Sigmoid colon (tissue), 7 donors: Measurements from ENCODE around the gene CDSN. TPM values are rescaled to one million over a fixed set of nuclear protein-coding genes. Genes with fewer than 3 reads are reported as not detected.

Experiments used
- DNase-seq: peaks from one replicate; pipeline ENCODE4 v3.0.0-alpha.2; 2019
- H3K27ac ChIP-seq, 4 donors: fragments of 200-600 bp; sonication (generic); one replicate each; pipeline ENCODE4 v1.5.1; 2016 to 2019; ENCODE audit warnings: mild to moderate bottlenecking in 1 of 4
- H3K27me3 ChIP-seq, 3 donors: fragments of 200-600 bp; sonication (generic); one replicate each; pipeline ENCODE4 v1.5.1; 2019; ENCODE audit warnings: mild to moderate bottlenecking in 1 of 3
- H3K36me3 ChIP-seq, 4 donors: fragments of 200-600 bp; sonication (generic); one replicate each; pipeline ENCODE4 v1.5.1; 2016 to 2019
- H3K4me1 ChIP-seq, 4 donors: fragments of 200-600 bp; sonication (generic); one replicate each; pipeline ENCODE4 v1.5.1; 2017 to 2019
- H3K4me3 ChIP-seq, 4 donors: fragments of 200-600 bp; sonication (generic); one replicate each; pipeline ENCODE4 v1.5.1; 2017 to 2019; ENCODE audit warnings: mild to moderate bottlenecking in 2 of 4, moderate library complexity in 1 of 4
- H3K9me3 ChIP-seq, 4 donors: fragments of 200-600 bp in 3 of 4; sonication (generic) in 3 of 4; one replicate each; pipeline versions ENCODE4 v1.5.1 to v1.6.1; 2013 to 2019
- CTCF ChIP-seq, 4 experiments: fragments of 450-650 bp in 3 of 4; fragments of 200-600 bp in 1 of 4; IDR thresholded peaks; one replicate each; pipeline ENCODE4 v1.5.1; 2016 to 2019; ENCODE audit warnings: antibody characterized with exemption in 4 of 4, mild to moderate bottlenecking in 3 of 4, moderate library complexity in 2 of 4
- EP300 ChIP-seq, 4 donors: sonication (generic); formaldehyde crosslinking; IDR thresholded peaks; one replicate each; pipeline ENCODE4 v1.6.1; 2017; ENCODE audit warnings: antibody characterized with exemption in 4 of 4
- POLR2A ChIP-seq, 2 donors: fragments of 450-650 bp; IDR thresholded peaks; one replicate each; pipeline ENCODE4 v1.6.1; 2016; ENCODE audit warnings: antibody characterized with exemption in 2 of 2, mild to moderate bottlenecking in 2 of 2, moderate library complexity in 2 of 2
- POLR2AphosphoS5 ChIP-seq, 4 donors: sonication (generic); formaldehyde crosslinking; IDR thresholded peaks; one replicate each; pipeline ENCODE4 v1.6.1; 2017; ENCODE audit warnings: antibody characterized with exemption in 4 of 4
- WGBS, 2 donors: extraction: QIAGEN DNeasy Blood & Tissue Kit; methylation state at CpG; one replicate each; pipeline ENCODE4 v1.1.7; 2013; 5-methylcytosine and 5-hydroxymethylcytosine counted together
- intact Hi-C: fragments of 100-400 bp; cut with DNase I; formaldehyde crosslinking; loops from one replicate; pipeline ENCODE4 v1.15.1; 2023
- polyA plus RNA-seq, 3 donors: library from polyadenylated mRNA; stranded (reverse); fragments of 200-250 nt; gene quantifications; one replicate each; pipeline ENCODE4 v1.2.3, GENCODE V29; 2013
- total RNA-seq, 4 donors: library from RNA; depleted of rRNA; stranded (reverse); fragments of >200 nt; gene quantifications; one replicate each; pipeline ENCODE4 v1.1.0, GENCODE V29; 2016
- donor health status: healthy with polysubstance abuse.
- donor health status: Bipolar disorder and iron deficiency.
- donor health status: healthy.

The CDSN gene
- total and polyA plus RNA-seq, 7 donors = not detected

GRCh38 chr6:31096656-31097055, 23.6 kb downstream of the CDSN start:
- Histone ChIP-seq H3K27me3 (no peaks in the 10 kb centered on the region), H3K36me3 (no peaks in the 10 kb centered on the region), H3K4me3 (no peak overlapping the region), H3K27ac (no peak overlapping the region), H3K4me1 (no peaks in the 10 kb centered on the region), H3K9me3 (no peaks in the 10 kb centered on the region)
- intact Hi-C loops = no loop called here
- 80 to 88% methylated on average over 5 of the region's 5 CpGs for WGBS, 2 donors
- no peak for TF ChIP-seq POLR2AphosphoS5 (IDR thresholded peaks at IDR 0.05)
- TF ChIP-seq POLR2A (IDR thresholded peaks at IDR 0.05) = no peak
- no peak for TF ChIP-seq EP300 (IDR thresholded peaks at IDR 0.05)
- TF ChIP-seq CTCF (IDR thresholded peaks at IDR 0.05) = no peak
- no peak for DNase-seq

- WGBS, 2 donors = 90 to 93% methylated on average over 3 of the region's 3 CpGs
- Histone ChIP-seq H3K36me3 (no peaks in the 10 kb centered on the region), H3K27me3 (no peaks in the 10 kb centered on the region), H3K4me3 (no peak overlapping the region), H3K27ac (no peak overlapping the region), H3K4me1 (no peaks in the 10 kb centered on the region), H3K9me3 (no peaks in the 10 kb centered on the region)
- TF ChIP-seq POLR2AphosphoS5 (IDR thresholded peaks at IDR 0.05) = no peak
- TF ChIP-seq POLR2A (IDR thresholded peaks at IDR 0.05) = no peak
- no peak for TF ChIP-seq CTCF (IDR thresholded peaks at IDR 0.05)
- no peak for TF ChIP-seq EP300 (IDR thresholded peaks at IDR 0.05)
- no peak for DNase-seq
- intact Hi-C loops = no loop called here
Observed at GRCh38 chr6:31096215-31096614, 24.0 kb downstream of the CDSN start.

GRCh38 chr6:31094389-31094881, 25.8 kb downstream of the CDSN start:
- no peaks in the 10 kb centered on the region for H3K4me1 ChIP-seq
- intact Hi-C loops = no loop called here
- no peak overlapping the region for H3K27ac ChIP-seq
- TF ChIP-seq CTCF (IDR thresholded peaks at IDR 0.05) (no peak), POLR2A (IDR thresholded peaks at IDR 0.05) (no peak), POLR2AphosphoS5 (IDR thresholded peaks at IDR 0.05) (no peak), EP300 (IDR thresholded peaks at IDR 0.05) (no peak)
- no peak overlapping the region for H3K4me3 ChIP-seq
- DNase-seq = no peak
- H3K36me3 ChIP-seq = no peaks in the 10 kb centered on the region
- H3K27me3 ChIP-seq = peaks cover 0 to 11% (median 0%) of the 10 kb centered on the region in 3 donors
- no peaks in the 10 kb centered on the region for H3K9me3 ChIP-seq
- 8 to 21% methylated on average over 3 of the region's 3 CpGs for WGBS, 2 donors

GRCh38 chr6:31092769-31093505, 27.3 kb downstream of the CDSN start:
- TF ChIP-seq CTCF (IDR thresholded peaks at IDR 0.05) (no peak), EP300 (IDR thresholded peaks at IDR 0.05) (no peak), POLR2A (IDR thresholded peaks at IDR 0.05) (no peak), POLR2AphosphoS5 (IDR thresholded peaks at IDR 0.05) (no peak)
- no peak for DNase-seq
- no peaks in the 10 kb centered on the region for H3K9me3 ChIP-seq
- H3K27ac ChIP-seq = no peak overlapping the region
- no peaks in the 10 kb centered on the region for H3K4me1 ChIP-seq
- intact Hi-C loops = no loop called here
- no peak overlapping the region for H3K4me3 ChIP-seq
- 66 to 83% methylated on average over 12 of the region's 12 CpGs for WGBS, 2 donors
- no peaks in the 10 kb centered on the region for H3K36me3 ChIP-seq
- peaks cover 0 to 11% (median 0%) of the 10 kb centered on the region in 3 donors for H3K27me3 ChIP-seq
